Measurements from ENCODE around the gene APOE.
"Not testable (repeated sequence)": the region's sequence is repeated elsewhere in the genome, so short reads cannot be mapped to it uniquely, and the experiment has no call there.

DNA sequence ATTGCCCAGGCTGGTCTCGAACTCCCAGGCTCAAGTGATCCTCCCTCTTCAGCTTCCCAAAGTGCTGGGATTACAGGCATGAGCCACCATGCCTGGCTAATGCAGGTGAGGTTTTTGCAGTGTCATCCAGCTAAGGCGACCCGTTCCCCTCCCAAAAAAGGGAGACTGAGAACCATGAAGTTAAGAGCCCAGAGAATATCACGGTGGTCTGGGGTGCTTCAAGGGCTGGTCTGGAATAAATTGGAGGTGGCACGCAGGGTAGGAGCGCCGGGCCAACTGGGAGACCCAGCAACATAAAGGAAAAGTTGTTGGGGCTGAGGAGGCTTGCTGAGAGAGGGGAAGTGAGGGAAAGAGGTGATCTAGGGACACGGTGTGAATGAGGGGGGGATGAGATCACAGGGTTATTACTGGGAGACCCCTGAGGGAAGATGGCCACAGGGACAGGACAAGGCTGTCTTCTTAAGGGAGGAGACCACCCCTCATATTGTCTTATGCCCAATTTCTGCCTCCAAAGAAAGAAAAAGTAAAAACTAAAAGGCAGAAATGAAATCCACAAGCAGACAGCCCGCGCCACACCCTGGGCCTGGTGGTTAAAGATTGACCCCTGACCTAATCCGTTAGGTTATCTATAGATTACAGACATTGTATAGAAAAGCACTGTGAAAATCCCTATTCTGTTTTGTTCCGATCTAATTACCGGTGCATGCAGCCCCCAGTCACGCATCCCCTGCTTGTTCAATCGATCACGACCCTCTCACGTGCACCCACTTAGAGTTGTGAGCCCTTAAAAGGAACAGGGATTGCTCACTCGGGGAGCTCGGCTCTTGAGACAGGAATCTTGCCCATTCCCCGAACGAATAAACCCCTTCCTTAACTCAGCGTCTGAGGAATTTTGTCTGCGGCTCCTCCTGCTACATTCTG, 8.2 kb downstream of the APOE start:
- TF ChIP-seq EZH2 (IDR thresholded peaks at IDR 0.05; ENCODE audit: low read depth, low read length, severe bottlenecking); POLR2A (IDR thresholded peaks at IDR 0.05; ENCODE audit: control extremely low read depth in 1 of 2, low read depth in 2 of 2, low read length in 2 of 2); RNF2 (IDR thresholded peaks at IDR 0.05; ENCODE audit: borderline replicate concordance, low read depth, low read length, missing control alignments, poor library complexity, severe bottlenecking); NANOG (IDR thresholded peaks at IDR 0.05; ENCODE audit: insufficient read depth, low read depth, low read length, poor library complexity, severe bottlenecking); EP300 (IDR thresholded peaks at IDR 0.05; ENCODE audit: borderline replicate concordance in 1 of 2, low read depth in 2 of 2, low read length in 2 of 2); RAD21 (IDR thresholded peaks at IDR 0.05 in 1 of 2, conservative IDR thresholded peaks at IDR 0.05 in 1 of 2; ENCODE audit: low read depth in 2 of 2, low read length in 2 of 2): not testable (repeated sequence)
- TF ChIP-seq, protein P1, sequence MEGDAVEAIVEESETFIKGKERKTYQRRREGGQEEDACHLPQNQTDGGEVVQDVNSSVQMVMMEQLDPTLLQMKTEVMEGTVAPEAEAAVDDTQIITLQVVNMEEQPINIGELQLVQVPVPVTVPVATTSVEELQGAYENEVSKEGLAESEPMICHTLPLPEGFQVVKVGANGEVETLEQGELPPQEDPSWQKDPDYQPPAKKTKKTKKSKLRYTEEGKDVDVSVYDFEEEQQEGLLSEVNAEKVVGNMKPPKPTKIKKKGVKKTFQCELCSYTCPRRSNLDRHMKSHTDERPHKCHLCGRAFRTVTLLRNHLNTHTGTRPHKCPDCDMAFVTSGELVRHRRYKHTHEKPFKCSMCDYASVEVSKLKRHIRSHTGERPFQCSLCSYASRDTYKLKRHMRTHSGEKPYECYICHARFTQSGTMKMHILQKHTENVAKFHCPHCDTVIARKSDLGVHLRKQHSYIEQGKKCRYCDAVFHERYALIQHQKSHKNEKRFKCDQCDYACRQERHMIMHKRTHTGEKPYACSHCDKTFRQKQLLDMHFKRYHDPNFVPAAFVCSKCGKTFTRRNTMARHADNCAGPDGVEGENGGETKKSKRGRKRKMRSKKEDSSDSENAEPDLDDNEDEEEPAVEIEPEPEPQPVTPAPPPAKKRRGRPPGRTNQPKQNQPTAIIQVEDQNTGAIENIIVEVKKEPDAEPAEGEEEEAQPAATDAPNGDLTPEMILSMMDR (IDR thresholded peaks at IDR 0.05; ENCODE audit: control extremely low read depth in 1 of 3, insufficient read depth in 1 of 3, low read depth in 1 of 3, low read length in 3 of 3) = not testable (repeated sequence)

All from H1 (cell line).